Left renal cortex interstitium (tissue), 4 donors: ENCODE measurements around the gene ZNF208. TPM values are rescaled to one million over a fixed set of nuclear protein-coding genes. Genes with fewer than 3 reads are reported as not detected.
"Not testable (repeated sequence)": the region's sequence is repeated elsewhere in the genome, so short reads cannot be mapped to it uniquely, and the experiment has no call there.

ENCODE experiments used
- DNase-seq, 4 donors: peaks; one replicate each; pipeline ENCODE4 v3.0.0-alpha.2; 2013; ENCODE audit warnings: low read depth in 4 of 4, low spot score in 2 of 4, missing footprints in 1 of 4
- polyA plus RNA-seq, 4 donors: library from polyadenylated mRNA; unstranded; fragments of 120-200 nt; gene quantifications; one replicate each; pipeline ENCODE4 v1.2.1, GENCODE V29; 2013; ENCODE audit not compliant: insufficient read length in 4 of 4

ZNF208 gene
- polyA plus RNA-seq, 4 donors, result 1.6 to 17.3 (median 6.9) TPM

DNA sequence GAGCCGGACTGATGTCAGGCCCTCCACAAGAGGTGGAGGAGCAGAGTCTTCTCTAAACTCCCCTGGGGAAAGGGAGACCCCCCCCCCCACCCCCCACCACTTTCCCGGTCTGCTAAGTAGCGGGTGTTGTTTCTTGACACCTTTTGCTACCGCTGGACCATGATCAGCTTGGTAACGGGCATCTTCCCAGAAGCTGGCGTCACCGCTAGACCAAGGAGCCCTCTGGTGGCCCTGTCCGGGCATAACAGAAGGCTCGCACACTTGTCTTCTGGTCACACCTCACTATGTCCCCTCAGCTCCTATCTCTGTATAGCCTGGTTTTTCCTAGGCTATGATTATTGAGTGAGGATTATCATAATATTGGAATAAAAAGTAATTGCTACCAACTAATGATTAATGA lies 120.7 kb downstream of the ZNF208 start:
- DNase-seq, result peak in 1 of 4 donors; percentile 3

DNA sequence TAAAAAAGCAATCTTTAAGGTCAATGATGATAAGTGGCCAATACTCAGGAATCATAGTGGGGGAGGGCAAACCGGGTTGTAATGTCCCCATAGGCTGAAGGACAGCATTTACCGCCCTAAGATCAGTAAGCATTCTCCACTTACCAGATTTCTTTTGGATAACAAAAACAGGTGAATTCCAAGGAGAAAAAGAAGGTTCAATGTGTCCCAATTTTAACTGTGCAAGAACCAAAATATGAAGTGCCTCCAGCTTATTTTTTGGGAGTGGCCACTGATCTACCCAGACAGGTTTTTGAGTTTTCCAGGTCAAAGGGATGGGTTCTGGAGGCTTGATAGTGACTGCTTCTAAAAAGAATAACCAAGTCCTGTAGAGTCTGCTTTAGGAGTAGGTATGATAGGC lies 125.2 kb downstream of the ZNF208 start:
- not testable (repeated sequence) for DNase-seq

DNA sequence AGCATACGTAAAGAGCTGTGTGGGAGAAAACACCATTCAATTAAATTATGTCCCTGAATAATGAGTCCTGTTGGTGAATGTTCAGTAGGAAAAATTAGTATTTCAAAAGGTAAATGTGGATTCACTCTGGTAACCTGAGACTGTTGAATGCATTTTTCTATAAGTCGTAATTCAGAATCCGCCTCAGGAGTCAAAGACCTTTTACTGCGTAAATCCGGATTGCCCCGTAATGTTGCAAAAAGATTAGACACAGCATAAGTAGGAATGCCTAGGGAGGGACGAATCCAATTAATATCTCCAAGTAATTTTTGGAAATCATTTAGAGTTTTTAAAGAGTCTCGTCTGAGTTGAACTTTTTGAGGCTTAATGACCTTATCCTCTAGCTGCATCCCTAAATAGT lies 126.0 kb downstream of the ZNF208 start:
- not testable (repeated sequence) for DNase-seq

DNA sequence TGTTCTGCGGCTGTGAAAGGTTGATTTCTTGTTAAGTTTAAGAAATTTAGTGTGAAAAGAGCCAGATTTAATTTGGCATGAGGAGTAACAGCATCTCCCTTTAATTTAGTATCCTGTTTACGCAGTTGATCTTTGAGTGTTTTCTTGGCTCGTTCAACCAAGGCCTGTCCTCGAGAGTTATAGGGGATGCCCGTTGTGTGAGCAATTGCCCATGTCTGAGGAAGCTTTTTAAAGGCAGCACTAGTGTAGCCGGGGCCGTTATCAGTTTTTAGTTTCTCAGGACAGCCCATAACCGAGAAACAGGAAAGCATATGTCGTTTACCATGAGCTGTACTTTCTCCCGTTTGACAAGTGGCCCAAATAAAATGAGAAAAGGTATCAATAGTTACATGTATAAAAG lies 127.2 kb downstream of the ZNF208 start:
- peak in 2 of 4 donors; percentile 6 to 20 for DNase-seq

Other genes with a start within 250 kb of the ZNF208 start
- gene ZNF100, start 243.4 kb downstream of the ZNF208 start, polyA plus RNA-seq, result 10 to 100 TPM; 12.5 to 22.3 (median 19.4) TPM
- gene ZNF43, start 174.8 kb downstream of the ZNF208 start, polyA plus RNA-seq, result 10 to 100 TPM; 36.6 to 50.0 (median 44.9) TPM
- 1 to 10 TPM; 3.7 to 7.6 (median 5.0) TPM for gene ZNF257, start 41.5 kb upstream of the ZNF208 start, polyA plus RNA-seq
- 1 to 10 TPM in 2 of 4 donors, under 1 TPM in 2; 0.54 to 3.6 (median 1.3) TPM for gene ZNF676, start 186.0 kb upstream of the ZNF208 start, polyA plus RNA-seq